Vagina (tissue), 2 donors: ENCODE data around the gene CRHR1.

Experiments used
- CTCF ChIP-seq, 3 experiments: fragments of 450-650 bp in 2 of 3; fragments of 200-600 bp in 1 of 3; sonication (generic) in 1 of 3; IDR thresholded peaks; one replicate each; pipeline ENCODE4 v1.5.1; 2017 to 2019; ENCODE audit warnings: antibody characterized with exemption in 3 of 3, mild to moderate bottlenecking in 2 of 3, moderate library complexity in 2 of 3
- POLR2A ChIP-seq, 2 donors: fragments of 450-650 bp; IDR thresholded peaks; one replicate each; pipeline ENCODE4 v1.6.1; 2017; ENCODE audit warnings: antibody characterized with exemption in 2 of 2, mild to moderate bottlenecking in 2 of 2, moderate library complexity in 2 of 2
- POLR2AphosphoS5 ChIP-seq, 2 donors: sonication (generic); formaldehyde crosslinking; IDR thresholded peaks; one replicate each; pipeline ENCODE4 v1.9.0; 2017; ENCODE audit warnings: antibody characterized with exemption in 2 of 2, mild to moderate bottlenecking in 2 of 2, low read depth in 1 of 2; ENCODE audit not compliant: insufficient read depth in 1 of 2

DNA sequence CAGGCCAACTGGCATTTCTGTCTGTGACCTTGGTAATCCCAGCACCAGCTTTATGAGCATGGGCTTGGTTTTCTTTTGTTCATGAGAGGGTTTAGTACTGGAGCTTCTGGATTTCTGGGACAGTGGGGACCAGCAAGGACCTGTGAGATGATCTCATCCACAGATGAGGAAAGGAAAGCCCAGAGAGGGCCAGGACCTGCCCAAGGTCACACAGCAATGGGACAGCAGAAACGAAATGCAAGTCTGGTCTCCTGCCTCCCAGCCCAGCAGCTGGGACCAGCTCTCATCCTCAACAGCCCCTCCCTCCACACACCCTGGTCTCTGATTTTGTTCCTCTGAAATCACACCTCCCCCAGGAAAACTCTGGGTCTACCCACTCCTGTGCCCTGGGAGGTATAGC is 67.8 kb downstream of the CRHR1 start:
- no peak for TF ChIP-seq POLR2AphosphoS5 (IDR thresholded peaks at IDR 0.05; ENCODE audit: insufficient read depth in 1 of 2, low read depth in 1 of 2)
- no peak for TF ChIP-seq POLR2A (IDR thresholded peaks at IDR 0.05)
- TF ChIP-seq CTCF (IDR thresholded peaks at IDR 0.05) = no peak
